ENCODE results near the gene GALNT6.

The GALNT6 gene, protein sequence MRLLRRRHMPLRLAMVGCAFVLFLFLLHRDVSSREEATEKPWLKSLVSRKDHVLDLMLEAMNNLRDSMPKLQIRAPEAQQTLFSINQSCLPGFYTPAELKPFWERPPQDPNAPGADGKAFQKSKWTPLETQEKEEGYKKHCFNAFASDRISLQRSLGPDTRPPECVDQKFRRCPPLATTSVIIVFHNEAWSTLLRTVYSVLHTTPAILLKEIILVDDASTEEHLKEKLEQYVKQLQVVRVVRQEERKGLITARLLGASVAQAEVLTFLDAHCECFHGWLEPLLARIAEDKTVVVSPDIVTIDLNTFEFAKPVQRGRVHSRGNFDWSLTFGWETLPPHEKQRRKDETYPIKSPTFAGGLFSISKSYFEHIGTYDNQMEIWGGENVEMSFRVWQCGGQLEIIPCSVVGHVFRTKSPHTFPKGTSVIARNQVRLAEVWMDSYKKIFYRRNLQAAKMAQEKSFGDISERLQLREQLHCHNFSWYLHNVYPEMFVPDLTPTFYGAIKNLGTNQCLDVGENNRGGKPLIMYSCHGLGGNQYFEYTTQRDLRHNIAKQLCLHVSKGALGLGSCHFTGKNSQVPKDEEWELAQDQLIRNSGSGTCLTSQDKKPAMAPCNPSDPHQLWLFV

GRCh38 chr12:51391283-51392123 lies at the start of gene GALNT6:
Gene GALNT6 (minus strand): TSS chr12:51391406. CDS start chr12:51379781, 11,625 bp downstream.
- DNase-seq, result no peak

DNA sequence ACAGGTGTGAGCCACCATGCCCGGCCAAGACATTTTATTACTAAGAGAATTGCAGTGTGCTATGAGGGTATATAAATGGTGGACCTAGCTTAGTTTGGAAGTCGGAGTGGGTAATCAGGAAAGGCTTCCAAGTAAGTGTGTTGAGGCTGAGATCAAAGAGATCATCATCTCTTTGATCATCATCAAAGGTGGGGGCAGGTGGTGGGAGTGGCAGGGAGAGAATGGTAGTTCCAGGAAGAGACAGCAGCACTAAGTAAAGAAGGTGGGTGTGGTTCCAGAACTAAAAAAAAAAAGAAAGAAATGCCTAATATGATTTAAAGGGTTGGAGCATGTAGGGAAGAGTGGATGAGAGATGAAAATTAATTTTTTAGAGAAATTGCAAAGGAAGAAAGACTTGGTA lies 48.1 kb upstream of the GALNT6 start:
- DNase-seq, result no peak

- DNase-seq, result no peak
Observed at GRCh38 chr12:51437431-51437830, 46.2 kb upstream of the GALNT6 start.

DNA sequence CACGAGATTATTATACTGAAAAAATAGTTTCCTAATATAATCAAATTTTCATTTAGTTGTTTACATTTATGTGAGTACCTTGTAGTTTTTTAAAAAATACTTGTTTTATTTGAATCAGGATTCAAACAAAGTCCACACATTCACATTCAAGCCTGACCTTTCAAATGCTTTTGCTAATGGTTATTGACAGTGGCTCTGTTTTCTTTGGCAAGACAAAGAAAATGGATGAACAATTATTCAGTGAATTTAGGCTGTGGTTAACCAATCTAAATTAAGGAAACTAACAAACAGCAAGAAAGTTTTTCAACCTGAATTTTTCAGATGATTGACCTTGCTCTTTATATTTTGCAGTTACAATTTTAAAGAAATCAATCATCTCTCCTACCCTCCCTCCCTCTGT lies 43.1 kb upstream of the GALNT6 start:
- no peak for DNase-seq

GRCh38 chr12:51432921-51433320 lies 41.7 kb upstream of the GALNT6 start:
- DNase-seq, result no peak

GRCh38 chr12:51430196-51430895 lies 39.1 kb upstream of the GALNT6 start:
- DNase-seq, result no peak

- DNase-seq, result no peak
Observed at GRCh38 chr12:51429700-51430099, 38.5 kb upstream of the GALNT6 start.

GRCh38 chr12:51428256-51428655 lies 37.0 kb upstream of the GALNT6 start:
- peak; percentile 34 for DNase-seq

DNA sequence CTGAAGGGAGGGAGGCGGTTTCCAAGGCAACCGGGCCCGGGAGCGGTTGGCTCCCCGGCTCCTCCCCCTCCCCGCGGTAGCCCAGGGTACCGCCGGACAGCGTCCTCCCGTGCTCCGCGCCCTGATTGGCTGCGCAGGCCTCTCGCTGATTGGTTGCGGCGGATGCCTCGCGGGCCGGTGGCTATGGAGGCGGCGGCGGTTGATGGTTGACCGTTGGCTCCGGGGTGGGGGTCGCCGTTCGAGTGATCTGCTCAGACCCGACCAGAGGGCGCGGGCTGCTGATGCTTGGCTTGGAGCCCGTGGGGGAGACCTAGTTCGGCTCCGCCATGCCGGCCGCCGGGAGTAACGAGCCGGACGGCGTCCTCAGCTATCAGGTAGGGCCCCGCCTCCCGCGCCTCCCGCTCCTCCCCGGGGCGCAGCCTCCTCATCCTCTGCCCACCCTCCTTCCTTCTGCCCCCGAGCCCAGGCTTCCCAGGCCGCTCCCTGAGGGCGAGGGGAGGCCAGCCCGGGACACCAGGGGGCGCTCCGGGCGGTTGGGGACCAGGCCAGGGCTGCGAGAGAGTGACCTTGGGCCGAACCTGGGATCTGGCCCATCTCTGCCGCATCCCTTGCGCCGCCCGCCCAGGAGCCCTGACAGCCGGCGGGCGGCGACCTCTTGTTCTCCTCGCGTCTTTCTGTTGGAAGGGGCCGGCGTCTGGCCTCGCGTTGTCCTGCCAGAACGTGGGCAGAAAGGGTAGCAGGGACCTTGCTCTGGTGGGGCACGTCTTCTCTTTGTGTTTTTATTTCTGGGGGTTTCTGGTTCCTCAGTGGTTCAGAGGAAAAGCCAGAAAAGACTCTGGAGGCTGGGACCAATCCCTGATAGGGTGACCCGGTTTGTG lies 33.7 kb upstream of the GALNT6 start, which contains the start of gene SLC4A8:
Gene SLC4A8 (plus strand): TSS at position 170 of the 878 bp plus-strand sequence. CDS start 157 bp downstream, at position 327.
- DNase-seq, result peak; percentile 66

- DNase-seq, result no peak
Observed at GRCh38 chr12:51424094-51424661, 33.0 kb upstream of the GALNT6 start.

DNA sequence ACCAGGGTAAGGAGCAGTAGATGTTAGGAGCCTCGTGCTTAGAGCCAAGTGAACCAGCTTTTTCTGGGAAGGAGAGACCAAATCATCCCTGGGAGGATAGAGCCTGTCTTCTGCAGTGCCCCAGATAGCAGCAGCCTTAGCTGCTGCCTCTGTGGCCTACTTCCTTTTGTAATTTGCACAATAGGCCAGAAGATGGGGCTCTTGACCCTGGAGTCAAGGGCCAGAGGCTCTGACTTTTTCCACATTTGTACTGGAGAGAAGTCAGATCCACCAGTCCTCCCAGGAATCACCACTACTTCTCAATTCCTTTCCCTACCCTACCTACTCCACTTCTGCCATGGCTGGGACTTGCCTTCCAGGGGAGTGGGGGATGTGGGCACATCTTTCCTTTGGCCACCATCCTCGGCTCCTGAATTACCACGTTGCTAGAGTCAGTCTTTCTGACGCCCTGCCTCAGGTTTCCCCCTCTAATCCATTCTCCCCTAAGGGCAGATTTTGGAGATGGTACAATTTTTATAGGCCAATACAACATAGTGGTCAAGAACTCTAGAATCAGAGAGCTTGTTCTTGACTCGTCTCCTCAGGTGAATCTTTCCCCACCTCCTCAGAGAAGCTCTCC lies 30.2 kb upstream of the GALNT6 start:
- DNase-seq, result peak; percentile 32

GRCh38 chr12:51419425-51420193 lies 28.4 kb upstream of the GALNT6 start:
- no peak for DNase-seq

DNA sequence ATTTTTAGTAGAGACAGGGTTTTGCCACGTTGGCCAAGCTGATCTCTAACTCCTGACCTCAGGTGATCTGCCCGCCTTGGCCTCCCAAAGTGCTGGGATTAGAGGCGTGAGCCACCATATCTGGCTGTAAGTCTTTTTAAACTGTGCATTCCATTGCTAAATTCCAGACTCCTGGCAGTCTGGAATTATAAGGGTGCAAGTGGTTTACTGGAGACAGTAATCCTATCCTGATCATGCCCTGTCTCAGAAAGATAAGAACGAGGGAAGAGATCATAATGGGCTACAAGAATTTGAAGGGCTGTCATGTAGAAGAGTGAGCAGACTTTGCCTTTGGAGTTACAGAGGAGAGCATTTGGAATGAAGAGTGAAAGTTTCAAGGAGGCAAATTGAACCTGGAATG lies 26.6 kb upstream of the GALNT6 start:
- DNase-seq, result no peak

DNA sequence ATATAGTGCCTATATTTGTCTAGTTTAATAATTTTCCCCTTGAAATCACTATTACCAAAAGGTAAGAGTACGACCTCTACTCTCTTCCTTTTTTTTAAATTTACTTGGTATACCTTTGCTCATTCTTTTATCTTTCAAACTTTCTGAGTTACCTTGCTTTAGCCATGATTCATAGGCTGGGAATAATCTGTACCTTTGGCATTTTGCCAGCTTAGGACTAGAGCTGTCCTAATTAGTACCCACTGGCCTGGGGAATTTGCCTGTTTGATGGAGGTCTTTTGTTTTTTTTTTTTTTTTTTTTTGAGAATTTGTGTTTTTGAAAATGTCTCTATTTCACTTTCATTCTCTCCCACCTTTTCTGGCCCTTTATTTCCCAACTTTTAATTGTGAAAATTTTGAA lies 24.7 kb upstream of the GALNT6 start:
- DNase-seq, result no peak

- DNase-seq, result no peak
Observed at GRCh38 chr12:51413791-51414190, 22.6 kb upstream of the GALNT6 start.

DNA sequence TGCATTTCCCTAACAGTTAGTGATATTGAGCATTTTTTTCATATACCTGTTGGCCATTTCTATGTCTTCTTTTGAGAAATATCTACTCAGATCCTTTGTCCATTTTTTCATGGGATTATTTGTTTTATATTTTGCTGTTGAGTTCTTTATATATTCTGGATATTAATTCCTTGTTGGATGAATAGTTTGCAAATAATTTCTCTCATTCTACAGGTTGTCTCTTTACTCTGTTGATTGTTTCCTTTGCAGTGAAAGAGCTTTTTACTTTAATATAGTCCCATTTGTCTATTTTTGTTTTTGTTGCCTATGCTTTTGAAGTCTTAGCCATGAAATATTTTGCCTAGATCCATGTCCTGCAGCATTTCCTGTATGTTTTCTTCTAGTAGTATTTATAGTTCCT lies 21.9 kb upstream of the GALNT6 start:
- no peak for DNase-seq

- no peak for DNase-seq
Observed at GRCh38 chr12:51409846-51410245, 18.6 kb upstream of the GALNT6 start.

GRCh38 chr12:51407604-51408003 lies 16.4 kb upstream of the GALNT6 start:
- no peak for DNase-seq

DNA sequence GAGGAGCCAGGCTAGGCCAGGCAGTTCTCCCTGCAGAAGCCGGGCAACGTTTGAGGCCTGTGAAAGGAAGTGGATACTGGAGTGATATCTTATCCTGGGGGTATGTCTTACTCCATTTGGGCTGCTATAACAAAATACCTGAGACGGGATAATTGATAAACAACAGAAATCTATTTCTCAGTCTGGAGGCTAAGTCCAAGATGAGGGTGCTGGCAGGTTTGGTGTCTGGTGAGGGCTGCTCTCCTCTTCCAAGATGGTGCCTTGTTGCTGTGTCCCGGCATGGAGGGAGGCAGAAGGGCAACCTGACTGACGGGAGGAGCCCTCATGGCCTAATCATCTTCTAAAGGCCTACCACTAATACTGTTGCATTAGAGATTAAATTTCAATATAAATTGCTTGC lies 15.7 kb upstream of the GALNT6 start:
- no peak for DNase-seq

GRCh38 chr12:51406290-51406689 lies 15.1 kb upstream of the GALNT6 start:
- no peak for DNase-seq

All from NCI-H1694 treated with DMSO at 0.1 percent for 48 hours (cell line).